SK-N-SH (cell line): ENCODE data around the gene UBE4B. TPM values are rescaled to one million over a fixed set of nuclear protein-coding genes. Genes with fewer than 3 reads are reported as not detected.

Source experiments
- CTCF ChIA-PET: fragments of 300-600, 350-600 bp; formaldehyde crosslinking; extraction: SDS; loops from one replicate; lab custom pipeline; 2021; lab: Yijun Ruan, JAX
- POLR2A ChIA-PET: fragments of 350-600 bp; sonication (Branson Sonifier 250); formaldehyde crosslinking; extraction: SDS; loops from one replicate; lab custom pipeline; 2020; ENCODE audit warnings: antibody characterized with exemption, inconsistent platforms; lab: Yijun Ruan, JAX
- DNase-seq: peaks from one replicate; pipeline ENCODE4 v3.0.0; 2012
- H2AFZ ChIP-seq: fragments of 200-600 bp; sonication (generic); 2 replicates; pipeline ENCODE4 v1.8.1; 2016; ENCODE audit warnings: antibody characterized with exemption, mild to moderate bottlenecking, low read depth
- H3F3A ChIP-seq: fragments of 200-600 bp; sonication (generic); replicated peaks from 2 replicates; pipeline ENCODE3; 2016; ENCODE audit warnings: antibody characterized with exemption, mild to moderate bottlenecking; ENCODE audit not compliant: insufficient read depth
- H3K27ac ChIP-seq, 2 experiments: fragments of 200-500 bp in 1 of 2; fragments of 200-600 bp in 1 of 2; sonication (Bioruptor generic) in 1 of 2; sonication (generic), shearing (Covaris generic) in 1 of 2; 2 replicates each; pipeline versions ENCODE4 v1.5.1 to v1.6.1; 2014 to 2016; ENCODE audit warnings: low read depth in 2 of 2, inconsistent platforms in 1 of 2, low read length in 1 of 2, mild to moderate bottlenecking in 1 of 2, mixed read lengths in 1 of 2
- H3K27me3 ChIP-seq: fragments of 200-600 bp; sonication (generic), shearing (Covaris generic); 2 replicates; pipeline ENCODE4 v1.6.1; 2016; ENCODE audit warnings: mixed run types; ENCODE audit not compliant: insufficient read depth
- H3K36me3 ChIP-seq, 2 experiments: fragments of 200-500 bp in 1 of 2; fragments of 200-600 bp in 1 of 2; sonication (Bioruptor generic) in 1 of 2; sonication (generic) in 1 of 2; replicated peaks in 1 of 2; 2 replicates each; pipeline versions ENCODE3 to v1.5.1; 2014 to 2016; ENCODE audit warnings: low read length in 1 of 2, mild to moderate bottlenecking in 1 of 2; ENCODE audit not compliant: insufficient read depth in 2 of 2, control insufficient read depth in 1 of 2
- H3K4me1 ChIP-seq, 2 experiments: fragments of 200-500 bp in 1 of 2; fragments of 200-600 bp in 1 of 2; sonication (Bioruptor generic) in 1 of 2; sonication (generic), shearing (Covaris generic) in 1 of 2; 2 replicates each; pipeline versions ENCODE4 v1.5.1 to v1.6.1; 2014 to 2016; ENCODE audit warnings: low read depth in 1 of 2, low read length in 1 of 2, mixed run types in 1 of 2; ENCODE audit not compliant: insufficient read depth in 2 of 2, control insufficient read depth in 1 of 2
- H3K4me2 ChIP-seq: fragments of 200-600 bp; sonication (generic), shearing (Covaris generic); 2 replicates; pipeline ENCODE4 v1.6.1; 2017; ENCODE audit warnings: mixed run types
- H3K4me3 ChIP-seq, 2 experiments: fragments of 200-500 bp in 1 of 2; fragments of 200-600 bp in 1 of 2; sonication (Bioruptor generic) in 1 of 2; sonication (generic), shearing (Covaris generic) in 1 of 2; 2 replicates each; pipeline versions ENCODE4 v1.5.1 to v1.8.1; 2014 to 2016; ENCODE audit warnings: low read depth in 2 of 2, inconsistent platforms in 1 of 2, low read length in 1 of 2, mild to moderate bottlenecking in 1 of 2, mixed read lengths in 1 of 2, moderate library complexity in 1 of 2
- H3K79me2 ChIP-seq: fragments of 200-600 bp; sonication (generic); 2 replicates; pipeline ENCODE4 v1.8.1; 2017; ENCODE audit warnings: mild to moderate bottlenecking; ENCODE audit not compliant: insufficient read depth
- H3K9ac ChIP-seq: fragments of 200-600 bp; sonication (generic); 2 replicates; pipeline ENCODE4 v1.6.1; 2017; ENCODE audit warnings: mixed run types
- H3K9me2 ChIP-seq: fragments of 200-600 bp; sonication (generic); 2 replicates; pipeline ENCODE4 v1.6.1; 2017; ENCODE audit warnings: mixed run types
- H3K9me3 ChIP-seq: fragments of 200-600 bp; sonication (generic); 2 replicates; pipeline ENCODE4 v1.6.1; 2017; ENCODE audit warnings: mixed run types, mild to moderate bottlenecking, moderate library complexity
- H4K20me1 ChIP-seq: fragments of 200-600 bp; sonication (generic); 2 replicates; pipeline ENCODE4 v1.6.1; 2017; ENCODE audit warnings: mild to moderate bottlenecking, mixed run types; ENCODE audit not compliant: insufficient read depth
- CHD2 ChIP-seq: fragments of 150-350 bp; IDR thresholded peaks from 2 replicates; pipeline ENCODE4 v1.6.1; 2018; ENCODE audit warnings: low read length; ENCODE audit not compliant: partially characterized antibody
- ELF1 ChIP-seq: IDR thresholded peaks from 2 replicates; pipeline ENCODE4 v1.4.0; 2012
- EZH2phosphoT487 ChIP-seq: fragments of 200-600 bp; sonication (generic); IDR thresholded peaks from 2 replicates; pipeline ENCODE4 v1.6.1; 2017; ENCODE audit warnings: low read depth, mixed run types, mild to moderate bottlenecking, antibody characterized with exemption, moderate library complexity, borderline replicate concordance
- FOSL2 ChIP-seq: IDR thresholded peaks from 2 replicates; pipeline ENCODE4 v1.4.0; 2012; ENCODE audit warnings: low read depth, mild to moderate bottlenecking, moderate library complexity, borderline replicate concordance
- JUND ChIP-seq: IDR thresholded peaks from 2 replicates; pipeline ENCODE4 v1.4.0; 2012
- RXRA ChIP-seq: IDR thresholded peaks from 2 replicates; pipeline ENCODE4 v1.4.0; 2012; ENCODE audit warnings: low read depth, mild to moderate bottlenecking, borderline replicate concordance
- TCF12 ChIP-seq: IDR thresholded peaks from 2 replicates; pipeline ENCODE4 v1.4.0; 2012
- WGBS: methylation state at CpG from one replicate; pipeline ENCODE4 v1.1.6; 2017; ENCODE audit warnings: low lambda C conversion rate; 5-methylcytosine and 5-hydroxymethylcytosine counted together
- polyA plus RNA-seq, 3 experiments: library from polyadenylated mRNA; depleted of rRNA; stranded (reverse); fragments of >200 nt; gene quantifications; 2 replicates each; pipeline ENCODE4 v1.2.3, GENCODE V29; 2012
- TF ChIP-seq, protein P1 (sequence below): IDR thresholded peaks from 2 replicates; pipeline ENCODE4 v1.4.0; 2012; ENCODE audit warnings: low read depth, borderline replicate concordance
- TF ChIP-seq, protein P2 (sequence below): IDR thresholded peaks from 2 replicates; pipeline ENCODE4; 2012
- TF ChIP-seq, protein P3 (sequence below): IDR thresholded peaks from 2 replicates; pipeline ENCODE4 v1.4.0; 2012; ENCODE audit warnings: low read depth, borderline replicate concordance

Gene UBE4B
- polyA plus RNA-seq, 1 of the 3 experiments (the other 2 are of a cell fraction), result 19.1 TPM

DNA sequence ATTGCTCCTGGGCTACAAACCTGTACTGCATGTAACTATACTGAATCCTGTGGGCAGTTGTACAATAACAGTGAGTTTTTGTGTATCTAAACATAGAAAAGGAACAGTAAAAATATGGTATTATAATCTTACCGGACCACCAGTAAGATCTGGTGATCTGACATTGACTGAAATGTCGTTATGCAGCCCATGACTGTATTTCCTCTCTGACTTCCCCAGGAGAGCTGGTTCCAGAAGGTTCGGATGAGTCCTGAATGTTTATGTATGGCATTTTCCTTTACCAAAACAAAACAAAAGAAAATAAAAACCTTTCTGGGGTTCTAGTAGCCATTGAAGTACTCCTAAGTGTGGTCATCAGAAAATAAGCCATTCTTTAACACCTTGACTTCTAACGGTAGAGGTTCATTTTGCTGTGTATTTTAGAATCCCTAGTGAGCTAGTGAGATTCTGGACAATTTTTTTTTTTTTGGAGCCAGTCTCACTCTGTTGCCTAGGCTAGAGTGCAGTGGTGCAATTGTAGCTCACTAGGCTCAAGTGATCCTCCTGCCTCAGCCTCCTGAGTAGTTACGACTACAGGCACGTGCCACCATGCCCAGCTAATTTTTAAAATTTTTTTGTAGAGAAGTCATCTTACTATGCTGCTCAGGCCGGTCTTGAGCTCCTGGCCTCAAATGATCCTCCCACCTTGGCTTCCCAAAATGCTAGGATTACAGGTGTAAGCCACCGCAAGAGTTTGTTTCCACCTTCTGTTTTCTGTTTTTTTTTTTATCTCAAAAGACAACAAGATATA, 27.7 kb downstream of the UBE4B start:
- H4K20me1 ChIP-seq, result no peaks in the 10 kb centered on the region; the same call in 1 of the 2 replicates
- no peak overlapping the region for H3K4me2 ChIP-seq
- TF ChIP-seq TCF12 (no peak), JUND (no peak)
- TF ChIP-seq, protein P1, sequence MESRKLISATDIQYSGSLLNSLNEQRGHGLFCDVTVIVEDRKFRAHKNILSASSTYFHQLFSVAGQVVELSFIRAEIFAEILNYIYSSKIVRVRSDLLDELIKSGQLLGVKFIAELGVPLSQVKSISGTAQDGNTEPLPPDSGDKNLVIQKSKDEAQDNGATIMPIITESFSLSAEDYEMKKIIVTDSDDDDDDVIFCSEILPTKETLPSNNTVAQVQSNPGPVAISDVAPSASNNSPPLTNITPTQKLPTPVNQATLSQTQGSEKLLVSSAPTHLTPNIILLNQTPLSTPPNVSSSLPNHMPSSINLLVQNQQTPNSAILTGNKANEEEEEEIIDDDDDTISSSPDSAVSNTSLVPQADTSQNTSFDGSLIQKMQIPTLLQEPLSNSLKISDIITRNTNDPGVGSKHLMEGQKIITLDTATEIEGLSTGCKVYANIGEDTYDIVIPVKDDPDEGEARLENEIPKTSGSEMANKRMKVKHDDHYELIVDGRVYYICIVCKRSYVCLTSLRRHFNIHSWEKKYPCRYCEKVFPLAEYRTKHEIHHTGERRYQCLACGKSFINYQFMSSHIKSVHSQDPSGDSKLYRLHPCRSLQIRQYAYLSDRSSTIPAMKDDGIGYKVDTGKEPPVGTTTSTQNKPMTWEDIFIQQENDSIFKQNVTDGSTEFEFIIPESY, result no peak
- ChIA-PET POLR2A (interaction anchor here (1.2 kb wide), 1 partner anchor 25 kb away, joined by 3 read pairs; no protein-coding TSS in a partner anchor), CTCF (interaction anchor here (1.2 kb wide), 1 partner anchor 12 kb away, joined by 3 read pairs; no protein-coding TSS in a partner anchor)
- H3K79me2 ChIP-seq, result peaks cover 98% of the 10 kb centered on the region
- H3K27ac ChIP-seq, result no peak overlapping the region
- no peaks in the 10 kb centered on the region for H3K36me3 ChIP-seq
- DNase-seq, result no peak
- H3K27me3 ChIP-seq, result no peaks in the 10 kb centered on the region
- H3K9ac ChIP-seq, result no peak overlapping the region
- WGBS, result 93% methylated on average over 8 of the region's 8 CpGs
- peaks cover 14% of the 10 kb centered on the region for H3F3A ChIP-seq
- H2AFZ ChIP-seq, result no peak overlapping the region
- no peaks in the 10 kb centered on the region for H3K9me2 ChIP-seq
- H3K4me3 ChIP-seq, result no peak overlapping the region
- no peaks in the 10 kb centered on the region for H3K9me3 ChIP-seq
- H3K4me1 ChIP-seq, result peaks cover 0 to 17% of the 10 kb centered on the region in 2 experiments; a peak in 3 of 4 replicates

DNA sequence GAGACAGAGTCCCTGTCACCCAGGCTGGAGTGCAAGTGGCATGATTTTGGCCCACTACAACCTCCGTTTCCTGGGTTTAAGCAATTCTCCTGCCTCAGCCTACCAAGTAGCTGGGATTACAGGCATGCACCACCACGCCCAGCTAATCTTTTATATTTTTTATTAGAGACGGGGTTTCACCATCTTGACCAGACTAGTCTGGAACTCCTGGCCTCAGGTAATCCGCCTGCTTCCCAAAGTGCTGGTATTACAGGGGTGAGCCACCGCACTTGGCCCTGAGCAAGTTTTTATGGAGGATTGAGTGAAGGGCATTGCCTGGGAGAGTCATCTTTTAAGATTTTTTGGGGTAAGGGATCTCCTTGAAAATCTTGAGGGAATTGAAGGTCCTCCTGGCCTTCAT, 28.5 kb downstream of the UBE4B start:
- ChIA-PET POLR2A (interaction anchor here (1.2 kb wide), 1 partner anchor 24 kb away, joined by 3 read pairs; no protein-coding TSS in a partner anchor), CTCF (interaction anchor here (1.2 kb wide), 1 partner anchor 13 kb away, joined by 3 read pairs; no protein-coding TSS in a partner anchor)
- Histone ChIP-seq H3K36me3 (no peaks in the 10 kb centered on the region), H3K9me2 (no peaks in the 10 kb centered on the region), H3K79me2 (peaks cover 98% of the 10 kb centered on the region), H3K4me2 (no peak overlapping the region), H3K9me3 (no peaks in the 10 kb centered on the region), H3K27me3 (no peaks in the 10 kb centered on the region), H3F3A (peaks cover 11% of the 10 kb centered on the region), H3K4me1 (peaks cover 0 to 14% of the 10 kb centered on the region in 2 experiments; a peak in 3 of 4 replicates), H3K27ac (no peak overlapping the region), H3K4me3 (no peak overlapping the region), H2AFZ (no peak overlapping the region), H3K9ac (no peak overlapping the region), H4K20me1 (no peaks in the 10 kb centered on the region; the same call in 1 of the 2 replicates)
- DNase-seq, result no peak
- TF ChIP-seq EZH2phosphoT487 (no peak), ELF1 (no peak), FOSL2 (no peak), RXRA (no peak), CHD2 (no peak)
- TF ChIP-seq, protein P2, sequence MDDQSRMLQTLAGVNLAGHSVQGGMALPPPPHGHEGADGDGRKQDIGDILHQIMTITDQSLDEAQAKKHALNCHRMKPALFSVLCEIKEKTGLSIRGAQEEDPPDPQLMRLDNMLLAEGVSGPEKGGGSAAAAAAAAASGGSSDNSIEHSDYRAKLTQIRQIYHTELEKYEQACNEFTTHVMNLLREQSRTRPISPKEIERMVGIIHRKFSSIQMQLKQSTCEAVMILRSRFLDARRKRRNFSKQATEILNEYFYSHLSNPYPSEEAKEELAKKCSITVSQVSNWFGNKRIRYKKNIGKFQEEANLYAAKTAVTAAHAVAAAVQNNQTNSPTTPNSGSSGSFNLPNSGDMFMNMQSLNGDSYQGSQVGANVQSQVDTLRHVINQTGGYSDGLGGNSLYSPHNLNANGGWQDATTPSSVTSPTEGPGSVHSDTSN, result no peak
- TF ChIP-seq, protein P3, sequence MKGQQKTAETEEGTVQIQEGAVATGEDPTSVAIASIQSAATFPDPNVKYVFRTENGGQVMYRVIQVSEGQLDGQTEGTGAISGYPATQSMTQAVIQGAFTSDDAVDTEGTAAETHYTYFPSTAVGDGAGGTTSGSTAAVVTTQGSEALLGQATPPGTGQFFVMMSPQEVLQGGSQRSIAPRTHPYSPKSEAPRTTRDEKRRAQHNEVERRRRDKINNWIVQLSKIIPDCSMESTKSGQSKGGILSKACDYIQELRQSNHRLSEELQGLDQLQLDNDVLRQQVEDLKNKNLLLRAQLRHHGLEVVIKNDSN, result no peak
- 90% methylated on average over 5 of the region's 5 CpGs for WGBS
